ENCODE results near the gene CAMK2N1. TPM values are rescaled to one million over a fixed set of nuclear protein-coding genes. Genes with fewer than 3 reads are reported as not detected.
A peak's percentile ranks its signal among the peaks of the same experiment; 100 is the strongest.

Gene CAMK2N1
- total RNA-seq, 3 donors from 2014 or later, result 5.6 to 26.9 (median 17.0) TPM

DNA sequence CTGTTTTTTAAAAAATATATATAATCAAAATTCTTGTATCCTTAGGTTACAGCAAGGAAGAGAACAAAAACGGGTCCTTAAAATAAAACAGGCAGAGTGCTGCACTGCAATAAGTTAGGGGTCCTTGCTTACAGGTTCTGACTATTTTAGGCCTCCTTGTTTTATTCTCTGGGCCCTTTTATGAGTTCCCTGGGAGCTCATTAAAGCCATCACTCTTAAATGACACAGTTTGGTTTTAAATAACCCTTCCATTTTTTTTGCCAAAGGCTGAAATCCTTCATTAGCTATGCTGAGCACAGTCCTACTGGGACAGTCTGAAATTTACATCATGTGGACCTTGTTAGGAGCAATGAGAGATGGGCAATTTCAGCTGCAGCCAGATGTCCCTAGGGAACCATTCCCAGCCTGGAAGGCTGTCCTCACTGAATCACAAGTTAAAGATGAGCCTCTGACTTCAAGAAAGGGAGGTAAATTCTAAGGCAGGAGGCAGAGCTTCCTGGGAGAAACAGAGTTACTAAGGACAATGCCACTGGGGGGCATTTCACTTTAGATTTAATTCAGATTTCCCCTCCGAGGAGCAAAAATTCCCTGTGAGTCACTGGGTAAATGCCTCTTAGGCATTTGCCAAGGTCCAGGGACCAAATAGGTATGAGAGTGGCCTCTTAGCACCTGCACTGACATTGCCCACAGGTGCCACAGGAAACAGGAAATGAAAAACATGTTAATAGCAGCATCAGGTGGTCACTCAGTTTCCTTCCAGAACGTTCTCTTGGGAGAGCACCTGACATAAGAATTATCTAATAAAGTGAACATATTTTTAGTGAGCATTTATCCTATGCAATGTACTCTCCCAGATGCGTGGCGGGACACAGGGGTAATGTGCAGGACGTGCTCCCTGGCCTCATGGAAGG lies 25.8 kb upstream of the CAMK2N1 start:
- H3K36me3 ChIP-seq, result no peaks in the 10 kb centered on the region
- intact Hi-C loops (cut with DNase I; ENCODE audit: low total_unique reads), result no loop called here
- no peaks in the 10 kb centered on the region for H3K9me3 ChIP-seq
- TF ChIP-seq POLR2A (IDR thresholded peaks at IDR 0.05) (no peak), POLR2AphosphoS5 (IDR thresholded peaks at IDR 0.05) (no peak)
- TF ChIP-seq, protein P1, sequence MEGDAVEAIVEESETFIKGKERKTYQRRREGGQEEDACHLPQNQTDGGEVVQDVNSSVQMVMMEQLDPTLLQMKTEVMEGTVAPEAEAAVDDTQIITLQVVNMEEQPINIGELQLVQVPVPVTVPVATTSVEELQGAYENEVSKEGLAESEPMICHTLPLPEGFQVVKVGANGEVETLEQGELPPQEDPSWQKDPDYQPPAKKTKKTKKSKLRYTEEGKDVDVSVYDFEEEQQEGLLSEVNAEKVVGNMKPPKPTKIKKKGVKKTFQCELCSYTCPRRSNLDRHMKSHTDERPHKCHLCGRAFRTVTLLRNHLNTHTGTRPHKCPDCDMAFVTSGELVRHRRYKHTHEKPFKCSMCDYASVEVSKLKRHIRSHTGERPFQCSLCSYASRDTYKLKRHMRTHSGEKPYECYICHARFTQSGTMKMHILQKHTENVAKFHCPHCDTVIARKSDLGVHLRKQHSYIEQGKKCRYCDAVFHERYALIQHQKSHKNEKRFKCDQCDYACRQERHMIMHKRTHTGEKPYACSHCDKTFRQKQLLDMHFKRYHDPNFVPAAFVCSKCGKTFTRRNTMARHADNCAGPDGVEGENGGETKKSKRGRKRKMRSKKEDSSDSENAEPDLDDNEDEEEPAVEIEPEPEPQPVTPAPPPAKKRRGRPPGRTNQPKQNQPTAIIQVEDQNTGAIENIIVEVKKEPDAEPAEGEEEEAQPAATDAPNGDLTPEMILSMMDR (IDR thresholded peaks at IDR 0.05), result no peak
- no peaks in the 10 kb centered on the region for H3K4me1 ChIP-seq
- no peak for DNase-seq (ENCODE audit: low spot score in 2 of 2)
- no peak overlapping the region for H3K4me3 ChIP-seq
- no peak overlapping the region for H3K27ac ChIP-seq
- H3K27me3 ChIP-seq, result no peaks in the 10 kb centered on the region

DNA sequence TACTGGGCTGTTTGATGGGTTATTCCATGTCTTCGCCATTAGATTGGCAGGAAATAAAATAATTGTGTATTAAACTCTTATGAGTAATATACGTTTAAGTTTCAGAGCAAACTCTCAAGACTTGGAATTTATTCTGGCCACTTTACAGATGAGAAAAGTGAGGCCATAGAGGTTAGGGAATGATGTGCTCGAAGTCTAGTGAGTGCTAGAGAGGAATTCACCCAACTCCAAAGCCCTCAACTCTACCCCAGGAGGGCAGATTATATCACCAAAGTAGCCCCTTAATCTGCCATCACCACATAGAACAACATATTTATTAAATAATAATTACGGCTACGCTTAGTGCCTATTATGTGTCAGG lies 22.4 kb upstream of the CAMK2N1 start:
- Histone ChIP-seq H3K4me3 (peak overlapping the region; percentile 63 to 94 (median 78)), H3K27me3 (no peaks in the 10 kb centered on the region), H3K9me3 (no peaks in the 10 kb centered on the region), H3K27ac (peak overlapping the region; percentile 86 to 90), H3K36me3 (no peaks in the 10 kb centered on the region), H3K4me1 (no peaks in the 10 kb centered on the region)
- TF ChIP-seq POLR2A (IDR thresholded peaks at IDR 0.05) (no peak), POLR2AphosphoS5 (IDR thresholded peaks at IDR 0.05) (no peak)
- TF ChIP-seq, protein P1 (IDR thresholded peaks at IDR 0.05), result no peak
- DNase-seq (ENCODE audit: low spot score in 2 of 2), result no peak
- intact Hi-C loops (cut with DNase I; ENCODE audit: low total_unique reads), result loop anchor here (5.0 kb wide), 1 partner anchor 794 kb away; no protein-coding TSS in a partner anchor

DNA sequence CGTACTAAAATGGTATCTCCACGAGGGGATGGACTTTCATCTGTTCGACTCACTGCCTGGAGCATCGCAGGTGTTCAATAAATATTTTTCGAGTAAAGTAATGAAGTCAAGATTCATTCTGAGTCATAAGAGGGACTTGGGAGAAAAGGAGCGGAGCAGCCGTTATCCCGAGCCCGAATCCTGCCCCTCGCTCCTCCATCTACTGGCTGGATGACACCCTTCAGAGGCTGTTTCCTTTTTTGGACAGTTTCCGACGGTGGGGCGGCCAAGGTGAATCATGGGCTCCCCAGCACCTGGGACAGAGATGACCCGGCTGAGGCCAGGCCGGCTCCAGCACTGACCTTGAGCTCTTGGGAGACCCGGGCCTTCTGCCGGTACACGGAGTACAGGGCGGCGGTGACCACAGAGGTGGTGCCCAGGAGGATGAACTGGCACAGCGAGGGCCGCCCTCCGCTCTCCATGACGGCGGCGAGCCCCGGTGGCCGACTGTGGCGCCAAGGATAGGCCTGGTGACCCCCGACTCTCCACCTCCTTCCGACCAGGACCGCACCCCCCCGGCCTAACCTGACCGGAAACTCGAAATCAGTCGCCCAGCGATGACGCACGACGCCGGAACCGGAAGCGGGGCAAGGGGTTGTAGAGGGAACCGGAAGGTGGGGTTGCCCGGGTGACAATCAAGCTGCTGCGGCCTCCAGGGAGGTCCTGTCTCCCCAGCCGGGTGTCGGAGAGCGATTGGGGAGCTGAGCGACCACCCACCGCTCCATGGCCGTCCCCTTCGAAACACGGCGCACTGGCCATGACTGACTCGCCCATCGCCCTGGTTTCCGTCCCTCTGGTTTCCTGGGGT lies 21.8 kb upstream of the CAMK2N1 start, which contains the start of gene MUL1:
Gene MUL1, minus strand, starts transcription at position 588 of the 847 bp plus-strand sequence. Its CDS starts 127 bp downstream, at position 461.
- H3K4me3 ChIP-seq, result peak within 1 kb of the TSS; percentile 63 to 94 (median 78)
- H3K4me1 ChIP-seq, result no peaks in the 10 kb centered on the region
- no peaks in the 10 kb centered on the region for H3K36me3 ChIP-seq
- H3K27me3 ChIP-seq, result no peaks in the 10 kb centered on the region
- DNase-seq (ENCODE audit: low spot score in 2 of 2), result peak; percentile 90 to 93
- H3K27ac ChIP-seq, result peak within 1 kb of the TSS; percentile 86 to 90
- intact Hi-C loops (cut with DNase I; ENCODE audit: low total_unique reads), result loop anchor here (5.0 kb wide), 1 partner anchor 795 kb away; no protein-coding TSS in a partner anchor
- H3K9me3 ChIP-seq, result no peaks in the 10 kb centered on the region
- TF ChIP-seq POLR2A (IDR thresholded peaks at IDR 0.05) (peak; percentile 73), POLR2AphosphoS5 (IDR thresholded peaks at IDR 0.05) (peak; percentile 89 to 93 (median 91))
- TF ChIP-seq, protein P1 (IDR thresholded peaks at IDR 0.05), result no peak

DNA sequence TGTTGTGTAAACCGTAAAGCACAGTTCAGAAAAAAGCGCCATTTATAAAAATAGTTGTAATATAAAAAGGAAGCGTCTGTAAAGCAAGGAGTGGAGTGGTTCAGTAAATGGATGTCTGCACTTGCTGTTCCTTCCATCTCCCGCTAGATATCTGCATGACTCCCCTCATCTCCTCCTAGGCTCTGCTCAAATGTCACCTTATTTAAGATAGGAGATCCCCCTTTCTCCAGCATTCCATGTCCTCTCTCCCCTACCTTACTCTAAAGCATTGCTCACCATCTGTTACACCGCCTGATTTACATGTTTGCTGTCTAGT lies 21.2 kb upstream of the CAMK2N1 start:
- H3K27me3 ChIP-seq, result no peaks in the 10 kb centered on the region
- DNase-seq (ENCODE audit: low spot score in 2 of 2), result no peak
- intact Hi-C loops (cut with DNase I; ENCODE audit: low total_unique reads), result loop anchor here (5.0 kb wide), 1 partner anchor 795 kb away; no protein-coding TSS in a partner anchor

More for the DNA sequence above, 21.2 kb upstream of the CAMK2N1 start:
- TF ChIP-seq POLR2AphosphoS5 (IDR thresholded peaks at IDR 0.05), result no peak
- TF ChIP-seq, protein P1 (IDR thresholded peaks at IDR 0.05), result no peak
- TF ChIP-seq POLR2A (IDR thresholded peaks at IDR 0.05), result no peak
- H3K4me3 ChIP-seq, result peak overlapping the region; percentile 63 to 94 (median 78)
- no peaks in the 10 kb centered on the region for H3K36me3 ChIP-seq
- H3K27ac ChIP-seq, result peak overlapping the region in 1 of 2 donors; percentile 90
- H3K9me3 ChIP-seq, result no peaks in the 10 kb centered on the region
- no peaks in the 10 kb centered on the region for H3K4me1 ChIP-seq
